Measurements from ENCODE around the gene SKIDA1. TPM values are rescaled to one million over a fixed set of nuclear protein-coding genes. Genes with fewer than 3 reads are reported as not detected.

Gene SKIDA1
- total and polyA plus RNA-seq, 8 donors, result under 0.01 to 2.7 (median 0.45) TPM; not detected in 1

DNA sequence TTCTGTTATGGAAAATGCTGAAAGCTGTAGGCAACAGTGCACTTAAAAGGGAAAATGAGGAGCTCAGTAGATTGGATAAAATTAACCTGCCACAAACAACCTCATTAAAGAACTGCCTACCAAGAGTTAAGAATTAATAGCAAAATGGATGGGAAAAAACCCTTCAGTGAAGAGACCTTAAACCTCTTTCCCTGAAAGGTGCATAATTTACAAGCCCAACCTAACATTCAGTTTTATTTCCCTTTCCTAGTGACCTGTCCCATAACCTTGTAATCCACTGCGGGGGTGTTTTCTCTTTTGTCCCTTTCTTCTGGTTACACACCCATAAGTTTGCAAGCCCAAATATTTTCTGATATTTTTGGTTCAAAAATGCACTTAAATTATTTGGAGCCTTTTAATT, 21.9 kb downstream of the SKIDA1 start:
- intact Hi-C loops (cut with DNase I; ENCODE audit: low total_unique reads), result no loop called here
- H3K36me3 ChIP-seq, result no peaks in the 10 kb centered on the region
- H3K27ac ChIP-seq, result no peak overlapping the region
- WGBS, 5 donors, result 69 to 92% (median 86%) methylated on average over 1 of the region's 1 CpG
- H3K9me3 ChIP-seq, result peaks cover 0 to 5% (median 0%) of the 10 kb centered on the region in 4 donors
- no peak for DNase-seq
- no peak overlapping the region for H3K4me3 ChIP-seq
- TF ChIP-seq POLR2A (IDR thresholded peaks at IDR 0.05) (no peak), POLR2AphosphoS5 (IDR thresholded peaks at IDR 0.05) (no peak), EP300 (IDR thresholded peaks at IDR 0.05) (no peak)
- TF ChIP-seq, protein P1, sequence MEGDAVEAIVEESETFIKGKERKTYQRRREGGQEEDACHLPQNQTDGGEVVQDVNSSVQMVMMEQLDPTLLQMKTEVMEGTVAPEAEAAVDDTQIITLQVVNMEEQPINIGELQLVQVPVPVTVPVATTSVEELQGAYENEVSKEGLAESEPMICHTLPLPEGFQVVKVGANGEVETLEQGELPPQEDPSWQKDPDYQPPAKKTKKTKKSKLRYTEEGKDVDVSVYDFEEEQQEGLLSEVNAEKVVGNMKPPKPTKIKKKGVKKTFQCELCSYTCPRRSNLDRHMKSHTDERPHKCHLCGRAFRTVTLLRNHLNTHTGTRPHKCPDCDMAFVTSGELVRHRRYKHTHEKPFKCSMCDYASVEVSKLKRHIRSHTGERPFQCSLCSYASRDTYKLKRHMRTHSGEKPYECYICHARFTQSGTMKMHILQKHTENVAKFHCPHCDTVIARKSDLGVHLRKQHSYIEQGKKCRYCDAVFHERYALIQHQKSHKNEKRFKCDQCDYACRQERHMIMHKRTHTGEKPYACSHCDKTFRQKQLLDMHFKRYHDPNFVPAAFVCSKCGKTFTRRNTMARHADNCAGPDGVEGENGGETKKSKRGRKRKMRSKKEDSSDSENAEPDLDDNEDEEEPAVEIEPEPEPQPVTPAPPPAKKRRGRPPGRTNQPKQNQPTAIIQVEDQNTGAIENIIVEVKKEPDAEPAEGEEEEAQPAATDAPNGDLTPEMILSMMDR (IDR thresholded peaks at IDR 0.05), result no peak
- H3K27me3 ChIP-seq, result peaks cover 0 to 31% (median 12%) of the 10 kb centered on the region in 3 donors
- H3K4me1 ChIP-seq, result peaks cover 0 to 11% (median 4%) of the 10 kb centered on the region in 4 donors

DNA sequence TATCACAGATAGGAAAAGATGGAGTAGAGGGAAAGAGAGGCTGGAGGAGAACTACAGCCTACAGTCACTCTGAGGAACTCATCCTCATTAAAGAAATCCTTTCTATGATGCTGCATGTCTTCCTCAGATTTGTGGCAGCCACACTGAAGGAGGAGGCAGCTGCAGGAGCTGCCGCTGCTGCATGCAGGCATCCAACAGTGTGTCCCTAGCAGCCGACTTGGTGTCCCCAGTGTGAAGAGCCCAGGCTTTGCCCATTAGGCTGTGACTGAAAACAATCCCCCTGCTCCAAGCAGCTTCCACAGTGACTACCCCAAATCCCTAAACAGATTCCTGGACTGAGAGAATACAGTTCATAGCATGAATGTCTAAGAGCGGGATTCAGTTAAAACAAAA, 23.1 kb downstream of the SKIDA1 start:
- no peak for DNase-seq
- WGBS, 5 donors, result 85 to 97% (median 93%) methylated on average over 3 of the region's 3 CpGs

DNA sequence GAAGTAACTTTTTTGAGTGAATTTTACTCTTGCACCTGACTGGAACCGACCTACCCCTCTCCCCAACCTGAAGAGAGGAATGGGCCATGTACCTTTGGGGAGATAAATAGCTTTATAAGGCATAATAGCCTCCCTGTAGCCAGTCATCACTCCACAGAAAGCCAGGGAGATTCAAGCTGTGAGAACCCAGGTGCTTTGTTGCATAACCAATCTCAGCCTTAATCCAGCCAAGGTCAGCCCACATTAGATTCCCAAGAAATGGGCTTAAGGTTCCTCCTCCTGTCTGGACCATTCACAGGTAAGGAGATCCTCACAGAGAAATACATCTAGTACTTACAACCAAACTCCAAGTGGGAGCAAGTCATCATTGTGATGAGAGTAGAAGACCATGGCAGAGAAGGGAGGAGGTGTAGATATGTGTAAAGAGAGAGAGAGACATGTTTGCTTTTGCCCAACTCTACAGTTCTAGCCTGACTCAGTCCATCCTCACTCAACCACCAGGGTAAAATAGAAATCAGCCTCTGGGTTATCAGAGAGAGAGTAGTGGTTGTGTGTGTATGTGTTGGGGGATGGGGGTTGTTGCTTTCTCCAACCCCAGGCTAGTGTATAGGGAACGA, 23.6 kb downstream of the SKIDA1 start:
- DNase-seq, result no peak
- no peak for TF ChIP-seq EP300 (IDR thresholded peaks at IDR 0.05)
- TF ChIP-seq POLR2AphosphoS5 (IDR thresholded peaks at IDR 0.05), result no peak
- TF ChIP-seq, protein P1 (IDR thresholded peaks at IDR 0.05), result no peak
- TF ChIP-seq POLR2A (IDR thresholded peaks at IDR 0.05), result no peak
- H3K9me3 ChIP-seq, result peaks cover 0 to 5% (median 0%) of the 10 kb centered on the region in 4 donors
- H3K4me1 ChIP-seq, result peaks cover 8 to 19% (median 13%) of the 10 kb centered on the region in 4 donors
- no peak overlapping the region for H3K4me3 ChIP-seq
- H3K36me3 ChIP-seq, result no peaks in the 10 kb centered on the region
- 77 to 93% (median 87%) methylated on average over 2 of the region's 2 CpGs for WGBS, 5 donors
- no peak overlapping the region for H3K27ac ChIP-seq
- intact Hi-C loops (cut with DNase I; ENCODE audit: low total_unique reads), result no loop called here
- peaks cover 0 to 42% (median 23%) of the 10 kb centered on the region in 3 donors for H3K27me3 ChIP-seq

More for the DNA sequence above, 23.1 kb downstream of the SKIDA1 start:
- intact Hi-C loops (cut with DNase I; ENCODE audit: low total_unique reads), result no loop called here
- H3K27me3 ChIP-seq, result peaks cover 0 to 37% (median 18%) of the 10 kb centered on the region in 3 donors
- no peaks in the 10 kb centered on the region for H3K36me3 ChIP-seq
- H3K9me3 ChIP-seq, result peaks cover 0 to 5% (median 0%) of the 10 kb centered on the region in 4 donors
- H3K4me3 ChIP-seq, result no peak overlapping the region
- H3K27ac ChIP-seq, result no peak overlapping the region
- no peak for TF ChIP-seq POLR2AphosphoS5 (IDR thresholded peaks at IDR 0.05)
- peaks cover 4 to 14% (median 8%) of the 10 kb centered on the region in 4 donors for H3K4me1 ChIP-seq

DNA sequence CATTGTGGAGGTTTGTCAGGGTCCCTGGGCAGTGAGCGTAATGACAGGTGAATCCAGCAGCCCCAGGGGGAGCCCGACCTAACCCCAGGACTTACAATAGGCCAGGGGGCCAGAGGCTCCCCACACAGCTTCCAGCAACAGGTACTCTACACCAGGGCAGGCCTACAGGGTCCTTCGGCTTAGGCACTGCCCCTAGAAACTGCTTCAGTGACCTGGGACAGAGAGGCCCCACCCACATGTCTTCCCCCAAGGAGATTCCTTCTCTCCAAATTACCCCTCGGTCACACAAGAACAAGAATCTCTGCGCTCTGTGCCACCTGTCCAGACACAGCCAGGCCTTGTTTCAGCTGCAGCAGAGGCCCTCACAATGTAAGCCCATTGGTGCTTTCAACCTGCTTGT, 24.4 kb downstream of the SKIDA1 start:
- intact Hi-C loops (cut with DNase I; ENCODE audit: low total_unique reads), result no loop called here
- Histone ChIP-seq H3K9me3 (peaks cover 0 to 5% (median 0%) of the 10 kb centered on the region in 4 donors), H3K27ac (no peak overlapping the region), H3K27me3 (peaks cover 0 to 49% (median 30%) of the 10 kb centered on the region in 3 donors), H3K4me3 (no peak overlapping the region), H3K4me1 (peaks cover 12 to 27% (median 20%) of the 10 kb centered on the region in 4 donors), H3K36me3 (no peaks in the 10 kb centered on the region)
- DNase-seq, result no peak
- WGBS, 5 donors, result 92 to 100% (median 94%) methylated on average over 5 of the region's 5 CpGs
- TF ChIP-seq POLR2AphosphoS5 (IDR thresholded peaks at IDR 0.05), result no peak
- TF ChIP-seq POLR2A (IDR thresholded peaks at IDR 0.05), result no peak
- TF ChIP-seq EP300 (IDR thresholded peaks at IDR 0.05), result no peak
- TF ChIP-seq, protein P1 (IDR thresholded peaks at IDR 0.05), result no peak

DNA sequence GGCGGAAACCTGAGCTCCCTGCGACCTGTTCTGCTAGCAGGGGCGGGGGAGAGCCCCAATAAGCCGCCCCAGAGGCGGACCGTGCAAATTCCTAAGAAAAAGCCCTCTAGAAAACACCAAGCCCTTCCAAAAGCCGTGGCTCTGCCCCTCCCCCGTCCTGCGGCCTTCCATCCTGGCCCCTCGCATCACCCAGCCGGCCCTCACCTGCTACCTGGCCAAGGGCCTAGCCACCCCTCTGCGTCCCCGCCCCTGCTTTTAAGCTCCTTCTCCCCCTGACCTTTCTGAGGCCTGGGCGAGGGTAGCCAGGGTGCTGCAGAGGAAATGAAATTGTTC, 24.9 kb downstream of the SKIDA1 start:
- 61 to 83% (median 73%) methylated on average over 8 to 14 of the region's 14 CpGs for WGBS, 5 donors
- intact Hi-C loops (cut with DNase I; ENCODE audit: low total_unique reads), result no loop called here
- Histone ChIP-seq H3K9me3 (peaks cover 0 to 5% (median 0%) of the 10 kb centered on the region in 4 donors), H3K27ac (no peak overlapping the region), H3K4me1 (peaks cover 12 to 32% (median 23%) of the 10 kb centered on the region in 4 donors), H3K27me3 (peaks cover 0 to 51% (median 30%) of the 10 kb centered on the region in 3 donors), H3K36me3 (no peaks in the 10 kb centered on the region), H3K4me3 (peak overlapping the region in 3 of 4 donors; percentile 10 to 37 (median 15))
- no peak for DNase-seq
- TF ChIP-seq EP300 (IDR thresholded peaks at IDR 0.05), result no peak
- no peak for TF ChIP-seq POLR2A (IDR thresholded peaks at IDR 0.05)
- TF ChIP-seq, protein P1 (IDR thresholded peaks at IDR 0.05), result no peak
- TF ChIP-seq POLR2AphosphoS5 (IDR thresholded peaks at IDR 0.05), result no peak

Measured in stomach (tissue), 9 donors.